Hippocampal formation (tissue), 2 donors: ENCODE results near the gene CDC25A.
"Not testable (repeated sequence)": the region's sequence is repeated elsewhere in the genome, so short reads cannot be mapped to it uniquely, and the experiment has no call there.

Experiments
- DNase-seq, 2 donors: peaks; one replicate each; lab custom pipeline; 2025; lab: John Stamatoyannopoulos, UW

CDC25A gene

GRCh38 chr3:48140936-48141603, 47.1 kb downstream of the CDC25A start:
- DNase-seq, result no peak

- no peak for DNase-seq
Observed at GRCh38 chr3:48140336-48140757, 47.9 kb downstream of the CDC25A start.

GRCh38 chr3:48137425-48137999, 50.7 kb downstream of the CDC25A start:
- no peak for DNase-seq

- no peak for DNase-seq
Observed at GRCh38 chr3:48135552-48136495, 52.4 kb downstream of the CDC25A start.

- peak; percentile 5 to 49 for DNase-seq
Observed at GRCh38 chr3:48130321-48130904, 57.8 kb downstream of the CDC25A start.

- no peak for DNase-seq
Observed at GRCh38 chr3:48129921-48130320, 58.3 kb downstream of the CDC25A start.

GRCh38 chr3:48128774-48129173, 59.4 kb downstream of the CDC25A start:
- no peak for DNase-seq

GRCh38 chr3:48125886-48126622, 62.2 kb downstream of the CDC25A start:
- no peak for DNase-seq

- no peak for DNase-seq
Observed at GRCh38 chr3:48125013-48125705, 63.1 kb downstream of the CDC25A start.

- no peak for DNase-seq
Observed at GRCh38 chr3:48123346-48123745, 64.9 kb downstream of the CDC25A start.

- no peak for DNase-seq
Observed at GRCh38 chr3:48122504-48122903, 65.7 kb downstream of the CDC25A start.

- no peak for DNase-seq
Observed at GRCh38 chr3:48120223-48120622, 68.0 kb downstream of the CDC25A start.

- no peak for DNase-seq
Observed at GRCh38 chr3:48119505-48120193, 68.6 kb downstream of the CDC25A start.

- no peak for DNase-seq
Observed at GRCh38 chr3:48118928-48119327, 69.3 kb downstream of the CDC25A start.

GRCh38 chr3:48118322-48118721, 69.9 kb downstream of the CDC25A start:
- no peak for DNase-seq

- DNase-seq, result no peak
Observed at GRCh38 chr3:48112813-48113212, 75.4 kb downstream of the CDC25A start.

- DNase-seq, result not testable (repeated sequence)
Observed at GRCh38 chr3:48112108-48112791, 76.0 kb downstream of the CDC25A start.

GRCh38 chr3:48110463-48110862, 77.8 kb downstream of the CDC25A start:
- DNase-seq, result no peak

- no peak for DNase-seq
Observed at GRCh38 chr3:48107227-48107626, 81.0 kb downstream of the CDC25A start.
